Brain microvascular endothelial cell (primary cell): ENCODE data around the gene FOXA1.

Experiments
- DNase-seq: peaks from one replicate; pipeline ENCODE4 v3.0.0-alpha.2; 2020
- H3K27ac ChIP-seq: fragments of 250-450 bp; sonication (Bioruptor Pico); 2 replicates; pipeline ENCODE4 v1.5.1; 2020; ENCODE audit warnings: mild to moderate bottlenecking, moderate library complexity
- H3K27me3 ChIP-seq: fragments of 250-450 bp; sonication (Bioruptor Pico); replicated peaks from 2 replicates; pipeline ENCODE4 v1.5.1; 2020; ENCODE audit warnings: mild to moderate bottlenecking
- H3K36me3 ChIP-seq: fragments of 250-450 bp; sonication (Bioruptor Pico); replicated peaks from 2 replicates; pipeline ENCODE4 v1.5.1; 2020; ENCODE audit warnings: mild to moderate bottlenecking
- H3K4me3 ChIP-seq: 2 replicates; pipeline ENCODE4 v1.5.1; 2011; ENCODE audit warnings: low read depth, mild to moderate bottlenecking, control low read depth, low read length, moderate library complexity
- CTCF ChIP-seq: IDR thresholded peaks from 2 replicates; pipeline ENCODE4 v1.5.1; 2011; ENCODE audit warnings: low read depth, mild to moderate bottlenecking, moderate library complexity, low read length, control low read depth, inconsistent platforms; ENCODE audit errors: missing control alignments
- in situ Hi-C: cut with HindIII; loops from 2 replicates; pipeline ENCODE4 v1.10.0; 2017; ENCODE audit warnings: low sequenced_read_pairs, low pct_ligation_motif_present

Gene FOXA1

DNA sequence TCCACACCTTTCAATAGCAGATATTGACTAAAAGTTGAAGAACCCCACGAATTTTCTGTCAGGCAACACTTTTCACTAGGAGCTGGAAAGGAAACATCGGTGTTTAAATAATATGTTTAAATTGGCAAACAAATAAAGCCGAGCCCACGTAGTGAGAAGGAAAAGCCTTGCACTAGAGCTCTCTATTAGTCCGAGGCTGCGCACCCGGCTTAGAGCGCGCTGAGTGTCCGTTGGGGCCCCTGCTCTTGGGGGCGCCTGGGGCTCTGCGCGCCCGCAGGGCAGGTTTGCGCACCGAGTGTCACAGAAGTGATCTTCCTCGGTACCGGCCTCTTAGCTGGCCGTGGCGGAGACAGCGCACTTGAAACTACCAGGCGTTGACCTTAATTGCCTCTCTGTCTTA is 6.8 kb upstream of the FOXA1 start:
- no peak for TF ChIP-seq CTCF
- in situ Hi-C loops: no loop called here

DNA sequence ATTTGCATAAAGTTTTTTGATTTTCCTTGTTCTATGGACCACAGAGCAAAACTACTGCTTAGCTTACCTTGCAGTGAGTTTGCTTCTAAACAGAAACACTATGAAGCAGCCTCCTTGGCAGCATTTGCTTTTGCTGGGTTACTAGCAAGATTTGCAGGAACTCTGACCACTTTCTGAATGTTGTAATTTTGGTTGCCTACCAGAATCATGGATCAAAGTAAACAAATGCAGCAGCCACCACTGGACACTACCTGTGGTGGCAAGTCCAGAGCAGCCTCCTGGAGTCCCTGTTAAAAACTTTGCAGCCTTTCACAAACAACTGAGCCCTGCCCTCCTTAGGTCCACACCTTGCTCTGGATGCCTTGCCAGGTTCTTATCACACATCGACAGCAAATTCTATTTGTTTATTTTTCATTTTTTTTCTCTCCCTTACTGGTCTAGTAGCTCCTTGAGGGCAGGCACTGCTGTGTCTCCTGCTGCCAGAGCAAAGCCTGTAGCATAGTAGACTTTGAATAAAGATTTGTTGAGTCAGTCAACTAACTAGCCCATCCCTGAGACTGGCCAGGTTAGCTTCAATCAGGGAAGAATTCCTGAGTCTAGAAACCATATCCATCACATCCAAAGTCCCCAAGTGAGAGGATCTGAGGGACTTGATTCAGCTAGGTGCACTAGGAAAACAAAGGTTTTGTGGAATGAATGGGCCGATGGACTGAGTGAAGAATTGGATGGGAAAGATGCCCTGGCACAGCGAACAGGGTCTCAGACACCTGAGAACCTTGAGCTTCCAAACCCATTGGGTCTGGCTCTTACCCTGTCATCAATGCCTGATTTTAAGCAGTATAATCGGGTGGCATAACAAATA is 6.1 kb upstream of the FOXA1 start:
- in situ Hi-C loops: no loop called here
- no peak for TF ChIP-seq CTCF
- H3K27ac ChIP-seq: no peak overlapping the region
- DNase-seq: no peak
- no peaks in the 10 kb centered on the region for H3K36me3 ChIP-seq
- peaks cover 88% of the 10 kb centered on the region for H3K27me3 ChIP-seq
- H3K4me3 ChIP-seq: no peak overlapping the region

More for the DNA sequence above, 6.8 kb upstream of the FOXA1 start:
- Histone ChIP-seq H3K36me3 (no peaks in the 10 kb centered on the region), H3K27me3 (peaks cover 85% of the 10 kb centered on the region), H3K4me3 (no peak overlapping the region), H3K27ac (no peak overlapping the region)
- DNase-seq: no peak

DNA sequence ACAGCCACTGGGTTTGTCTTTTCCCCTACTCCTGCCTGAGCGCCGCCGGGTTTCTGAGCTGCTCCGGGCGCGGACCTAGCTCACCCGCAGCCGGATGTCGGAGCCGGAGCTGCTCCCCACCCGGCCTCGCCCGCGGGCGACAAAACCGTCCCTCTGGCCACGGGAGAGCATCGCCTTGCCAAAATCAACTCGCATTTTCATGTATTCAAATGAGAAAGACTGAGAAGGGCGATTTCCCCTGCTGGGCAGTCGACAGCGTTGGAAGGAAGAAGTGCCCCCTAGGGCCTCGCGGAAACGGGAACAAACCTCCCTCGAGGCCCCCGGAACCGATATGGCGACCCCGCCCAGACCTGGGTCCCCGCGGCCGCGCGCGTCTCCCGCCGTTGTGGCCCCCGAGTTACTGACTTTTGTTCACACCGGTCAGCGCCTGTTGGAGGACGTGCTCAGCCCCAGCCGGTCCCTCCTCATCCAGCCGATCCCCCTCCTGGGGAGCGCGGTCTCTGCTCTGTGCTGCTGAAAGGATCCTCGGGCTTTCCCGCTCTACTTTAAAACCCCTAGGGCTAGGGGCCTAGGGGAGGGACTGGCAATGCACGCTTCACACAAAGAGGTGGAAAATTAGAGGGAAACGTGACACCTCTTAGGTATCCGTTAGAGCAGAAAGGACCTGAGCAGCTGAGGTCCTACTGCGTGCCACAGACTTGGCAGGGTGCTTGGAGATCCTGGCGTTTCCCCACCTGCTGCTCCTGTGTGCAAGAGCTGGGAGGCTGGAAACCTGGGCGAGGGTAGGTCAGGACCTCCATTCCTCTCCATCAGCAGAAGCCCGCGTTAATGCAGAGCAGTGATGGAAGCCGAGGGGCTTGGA is 4.7 kb upstream of the FOXA1 start:
- H3K36me3 ChIP-seq: no peaks in the 10 kb centered on the region
- no peak overlapping the region for H3K4me3 ChIP-seq
- in situ Hi-C loops: no loop called here
- no peak overlapping the region for H3K27ac ChIP-seq
- TF ChIP-seq CTCF: no peak
- H3K27me3 ChIP-seq: peaks cover 90% of the 10 kb centered on the region
- DNase-seq: no peak

- DNase-seq: no peak
- peaks cover 84% of the 10 kb centered on the region for H3K27me3 ChIP-seq
- in situ Hi-C loops: no loop called here
- no peak overlapping the region for H3K27ac ChIP-seq
- TF ChIP-seq CTCF: no peak
- H3K4me3 ChIP-seq: no peak overlapping the region
- no peaks in the 10 kb centered on the region for H3K36me3 ChIP-seq
Measured at GRCh38 chr14:37598747-37599506, 3.9 kb upstream of the FOXA1 start.

DNA sequence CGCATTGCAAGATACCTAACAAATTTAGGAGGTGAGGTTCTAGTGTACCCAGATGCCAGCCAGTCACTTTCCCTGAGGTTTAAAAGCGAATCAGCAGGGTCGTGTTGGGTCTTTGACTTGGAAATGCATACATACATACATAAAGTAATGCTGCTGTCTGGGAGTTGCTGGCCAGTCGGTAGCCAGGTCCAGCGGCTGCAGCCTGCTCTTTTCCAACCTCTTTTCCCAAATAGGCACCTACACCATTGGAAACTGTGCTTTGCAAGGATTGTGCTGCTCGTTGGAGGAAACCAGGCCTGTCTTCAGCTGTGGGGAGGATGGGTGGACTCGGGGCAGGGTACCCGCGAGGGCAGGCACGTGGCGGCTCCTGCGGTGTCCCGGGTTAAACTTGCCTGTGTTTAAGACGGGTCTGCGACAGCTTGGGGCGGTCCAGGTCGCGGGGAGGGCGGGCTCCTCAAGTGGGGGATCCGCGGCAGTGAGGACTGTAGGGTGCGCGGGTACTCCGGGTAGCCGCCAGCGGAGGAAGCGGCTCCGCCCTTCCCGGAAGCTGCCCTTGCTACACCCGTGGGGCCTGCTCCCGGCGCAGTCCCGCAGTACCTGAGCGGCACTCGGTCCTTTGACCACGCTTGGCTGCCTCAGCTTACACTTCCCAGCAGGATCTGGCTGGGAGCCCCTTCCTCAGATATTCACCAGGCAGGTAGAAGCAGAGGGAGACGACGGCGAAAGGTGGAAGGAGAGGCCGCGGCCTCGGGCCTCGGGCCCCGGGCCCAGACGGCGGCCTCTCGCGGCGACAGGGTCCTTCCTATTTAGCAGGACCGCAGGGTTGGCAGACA is 3.1 kb upstream of the FOXA1 start:
- no peak overlapping the region for H3K27ac ChIP-seq
- H3K27me3 ChIP-seq: peaks cover 81% of the 10 kb centered on the region
- H3K4me3 ChIP-seq: no peak overlapping the region
- DNase-seq: no peak
- TF ChIP-seq CTCF: no peak
- in situ Hi-C loops: no loop called here
- H3K36me3 ChIP-seq: no peaks in the 10 kb centered on the region
